Testis (tissue), 3 donors: ENCODE measurements around the gene MANSC1. TPM values are rescaled to one million over a fixed set of nuclear protein-coding genes. Genes with fewer than 3 reads are reported as not detected.

Experiments used
- DNase-seq: peaks from one replicate; pipeline ENCODE4 v3.0.0-alpha.2; 2019
- H3K27ac ChIP-seq, 2 donors: fragments of 200-600 bp; sonication (generic); one replicate each; pipeline ENCODE4 v1.5.1; 2019
- H3K27me3 ChIP-seq: fragments of 200-600 bp; sonication (generic); one replicate; pipeline ENCODE4 v1.5.1; 2019
- H3K36me3 ChIP-seq: fragments of 200-600 bp; sonication (generic); one replicate; pipeline ENCODE4 v1.5.1; 2017; ENCODE audit warnings: low read depth; ENCODE audit errors: missing control alignments
- H3K4me1 ChIP-seq: fragments of 200-600 bp; sonication (generic); one replicate; pipeline ENCODE4 v1.5.1; 2019
- H3K4me3 ChIP-seq, 2 donors: fragments of 200-600 bp; sonication (generic); one replicate each; pipeline ENCODE4 v1.5.1; 2017 to 2019
- H3K9me3 ChIP-seq: fragments of 200-600 bp; sonication (generic); one replicate; pipeline ENCODE4 v1.5.1; 2017
- CTCF ChIP-seq, 3 experiments: fragments of 450-650 bp in 2 of 3; fragments of 200-600 bp in 1 of 3; sonication (generic) in 1 of 3; IDR thresholded peaks; one replicate each; pipeline ENCODE4 v1.5.1; 2016 to 2019; ENCODE audit warnings: antibody characterized with exemption in 3 of 3, mild to moderate bottlenecking in 2 of 3, moderate library complexity in 1 of 3
- POLR2A ChIP-seq: fragments of 450-650 bp; IDR thresholded peaks from one replicate; pipeline ENCODE4 v1.6.1; 2017; ENCODE audit warnings: antibody characterized with exemption, mild to moderate bottlenecking, moderate library complexity
- WGBS, 2 donors: methylation state at CpG; one replicate each; pipeline ENCODE4 v1.1.5; 2018; 5-methylcytosine and 5-hydroxymethylcytosine counted together
- intact Hi-C: fragments of 100-400 bp; cut with DNase I; formaldehyde crosslinking; loops from one replicate; pipeline ENCODE4 v1.15.1; 2023; ENCODE audit warnings: low total_unique reads
- polyA plus RNA-seq: library from polyadenylated mRNA; stranded (reverse); fragments of 350-450 nt; fragmentation: Illumina TruSeq; extraction: RNeasy Lipid Tissue Mini Kit (QIAGEN cat#74804); gene quantifications from one replicate; pipeline ENCODE4 v1.2.3, GENCODE V29; 2014; ENCODE audit warnings: low read depth, low replicate concordance; ENCODE audit not compliant: insufficient read depth
- total RNA-seq, 2 donors: library from RNA; depleted of rRNA; stranded (reverse); fragments of >200 nt; gene quantifications; one replicate each; pipeline ENCODE4 v1.2.3, GENCODE V29; 2016

The MANSC1 gene
- total and polyA plus RNA-seq, 3 donors from 2014 or later, result 24.0 to 30.3 (median 24.7) TPM

- peak overlapping the region; percentile 95 to 98 for H3K27ac ChIP-seq
- intact Hi-C loops, result no loop called here
- H3K36me3 ChIP-seq, result no peaks in the 10 kb centered on the region
- H3K4me3 ChIP-seq, result peak overlapping the region; percentile 96 to 98
- no peaks in the 10 kb centered on the region for H3K27me3 ChIP-seq
- no peak for DNase-seq
- peaks cover 13% of the 10 kb centered on the region for H3K4me1 ChIP-seq
- TF ChIP-seq POLR2A (no peak), CTCF (IDR thresholded peaks at IDR 0.05) (no peak)
- H3K9me3 ChIP-seq, result no peaks in the 10 kb centered on the region
- WGBS, 2 donors, result 6 to 8% methylated on average over 10 of the region's 10 CpGs
Measured at GRCh38 chr12:12357719-12358461, 7.8 kb upstream of the MANSC1 start.

GRCh38 chr12:12356896-12357718, 7.1 kb upstream of the MANSC1 start, which contains the start of gene BORCS5:
Gene BORCS5, plus strand, starts transcription at chr12:12357078. Its CDS starts 374 bp downstream, at chr12:12357452.
- Histone ChIP-seq H3K4me3 (peak within 1 kb of the TSS; percentile 96 to 98), H3K9me3 (no peaks in the 10 kb centered on the region), H3K36me3 (no peaks in the 10 kb centered on the region), H3K27me3 (no peaks in the 10 kb centered on the region), H3K4me1 (peaks cover 13% of the 10 kb centered on the region), H3K27ac (peak within 1 kb of the TSS; percentile 95 to 98)
- intact Hi-C loops, result no loop called here
- DNase-seq, result peak; percentile 98
- TF ChIP-seq CTCF (IDR thresholded peaks at IDR 0.05), result peak in 1 of 3 experiments; percentile 5
- TF ChIP-seq POLR2A, result peak; percentile 88
- WGBS, 2 donors, result 1 to 2% methylated on average over 45 to 60 of the region's 72 CpGs

- intact Hi-C loops, result no loop called here
- H3K9me3 ChIP-seq, result no peaks in the 10 kb centered on the region
- DNase-seq, result no peak
- H3K36me3 ChIP-seq, result no peaks in the 10 kb centered on the region
- H3K27me3 ChIP-seq, result no peaks in the 10 kb centered on the region
- H3K4me1 ChIP-seq, result peaks cover 13% of the 10 kb centered on the region
- peak overlapping the region; percentile 96 to 98 for H3K4me3 ChIP-seq
- no peak for TF ChIP-seq CTCF (IDR thresholded peaks at IDR 0.05)
- no peak for TF ChIP-seq POLR2A
- 25 to 29% methylated on average over 5 of the region's 5 CpGs for WGBS, 2 donors
- peak overlapping the region; percentile 95 to 98 for H3K27ac ChIP-seq
Measured at GRCh38 chr12:12356467-12356895, 6.4 kb upstream of the MANSC1 start.

- intact Hi-C loops, result no loop called here
- no peaks in the 10 kb centered on the region for H3K27me3 ChIP-seq
- no peak overlapping the region for H3K4me3 ChIP-seq
- no peak for TF ChIP-seq POLR2A
- TF ChIP-seq CTCF (IDR thresholded peaks at IDR 0.05), result no peak
- no peak overlapping the region for H3K27ac ChIP-seq
- H3K4me1 ChIP-seq, result peaks cover 24% of the 10 kb centered on the region
- no peaks in the 10 kb centered on the region for H3K9me3 ChIP-seq
- 43 to 56% methylated on average over 5 of the region's 5 CpGs for WGBS, 2 donors
- no peaks in the 10 kb centered on the region for H3K36me3 ChIP-seq
- no peak for DNase-seq
Measured at GRCh38 chr12:12353807-12354206, 3.8 kb upstream of the MANSC1 start.
